IPS-20b (cell line): ENCODE data around the gene ZNRF3.

Experiments
- H3K27ac ChIP-seq: one replicate; pipeline ENCODE4 v1.5.1; 2013; ENCODE audit warnings: low read length
- H3K27me3 ChIP-seq: 2 replicates; pipeline ENCODE4 v1.6.1; 2013; ENCODE audit warnings: mild to moderate bottlenecking, low read length, inconsistent platforms; ENCODE audit not compliant: insufficient read depth
- H3K36me3 ChIP-seq: 2 replicates; pipeline ENCODE4 v1.6.1; 2013; ENCODE audit warnings: low read depth, mild to moderate bottlenecking, inconsistent platforms, low read length, moderate library complexity; ENCODE audit not compliant: insufficient read depth
- H3K4me1 ChIP-seq: 2 replicates; pipeline ENCODE4 v1.6.1; 2013; ENCODE audit warnings: mild to moderate bottlenecking, control low read depth, inconsistent platforms, low read length, moderate library complexity; ENCODE audit not compliant: insufficient read depth
- H3K4me3 ChIP-seq: 2 replicates; pipeline ENCODE4 v1.5.1; 2013; ENCODE audit warnings: mild to moderate bottlenecking, low read length, inconsistent platforms
- H3K9ac ChIP-seq: 2 replicates; pipeline ENCODE4 v1.6.1; 2013; ENCODE audit warnings: low read depth, mild to moderate bottlenecking, inconsistent platforms, low read length, moderate library complexity
- H3K9me3 ChIP-seq: 2 replicates; pipeline ENCODE4 v1.6.1; 2013; ENCODE audit warnings: mild to moderate bottlenecking, low read depth, low read length, inconsistent platforms; ENCODE audit not compliant: insufficient read depth

The ZNRF3 gene

DNA sequence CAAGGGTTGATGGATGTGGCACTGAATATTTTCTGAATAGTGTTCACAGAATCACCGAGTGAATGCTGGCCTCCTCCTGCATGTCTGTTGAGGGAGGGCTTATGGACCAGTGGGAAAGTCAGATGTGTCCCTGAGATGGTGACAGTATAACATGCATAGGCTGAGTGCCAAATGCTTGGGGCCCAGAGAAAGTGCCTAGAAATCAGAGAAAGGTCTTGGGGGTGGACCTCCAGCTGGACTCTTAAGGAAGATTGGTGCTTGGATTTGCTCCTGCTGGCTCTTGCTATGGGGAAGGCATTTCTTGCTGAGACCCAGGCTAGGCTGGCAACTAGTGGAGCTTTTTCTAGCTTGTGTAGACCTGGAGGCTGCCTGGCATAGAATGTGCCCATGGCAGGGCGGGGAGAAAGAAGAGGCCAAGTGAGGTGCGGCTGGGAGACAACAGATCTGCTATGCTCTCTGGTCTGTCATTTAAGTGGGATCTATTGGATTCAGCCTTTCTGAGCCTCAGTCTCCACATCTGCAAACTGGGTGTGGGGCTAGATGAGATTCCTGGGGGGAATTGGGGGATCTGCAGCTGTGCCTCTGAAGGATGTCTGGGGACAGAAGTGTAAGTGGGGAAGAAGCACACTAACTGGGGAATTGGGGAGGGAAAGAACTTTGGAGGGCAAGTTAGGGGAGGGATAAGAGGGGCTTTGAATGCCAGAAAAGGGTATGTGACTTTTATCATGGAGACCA lies 27.4 kb downstream of the ZNRF3 start:
- peaks cover 12% of the 10 kb centered on the region for H3K4me1 ChIP-seq
- no peak overlapping the region for H3K27ac ChIP-seq
- H3K9me3 ChIP-seq = no peaks in the 10 kb centered on the region
- no peaks in the 10 kb centered on the region for H3K27me3 ChIP-seq
- no peak overlapping the region for H3K4me3 ChIP-seq
- H3K36me3 ChIP-seq = no peaks in the 10 kb centered on the region
- H3K9ac ChIP-seq = no peak overlapping the region

GRCh38 chr22:28911304-28911690 lies 27.9 kb downstream of the ZNRF3 start:
- no peaks in the 10 kb centered on the region for H3K27me3 ChIP-seq
- H3K9me3 ChIP-seq = no peaks in the 10 kb centered on the region
- peaks cover 12% of the 10 kb centered on the region for H3K4me1 ChIP-seq
- no peak overlapping the region for H3K9ac ChIP-seq
- no peak overlapping the region for H3K4me3 ChIP-seq
- no peaks in the 10 kb centered on the region for H3K36me3 ChIP-seq
- H3K27ac ChIP-seq = no peak overlapping the region

GRCh38 chr22:28911777-28912669 lies 28.7 kb downstream of the ZNRF3 start:
- Histone ChIP-seq H3K36me3 (no peaks in the 10 kb centered on the region), H3K4me1 (peaks cover 15% of the 10 kb centered on the region), H3K9ac (no peak overlapping the region), H3K27ac (no peak overlapping the region), H3K27me3 (no peaks in the 10 kb centered on the region), H3K9me3 (no peaks in the 10 kb centered on the region), H3K4me3 (no peak overlapping the region)

- Histone ChIP-seq H3K9me3 (no peaks in the 10 kb centered on the region), H3K4me3 (no peak overlapping the region), H3K27me3 (no peaks in the 10 kb centered on the region), H3K4me1 (peaks cover 24% of the 10 kb centered on the region), H3K36me3 (no peaks in the 10 kb centered on the region), H3K9ac (no peak overlapping the region), H3K27ac (no peak overlapping the region)
Measured at GRCh38 chr22:28914201-28914600, 30.8 kb downstream of the ZNRF3 start.

GRCh38 chr22:28915969-28916368 lies 32.6 kb downstream of the ZNRF3 start:
- Histone ChIP-seq H3K27me3 (no peaks in the 10 kb centered on the region), H3K36me3 (no peaks in the 10 kb centered on the region), H3K27ac (no peak overlapping the region), H3K4me3 (no peak overlapping the region), H3K9me3 (no peaks in the 10 kb centered on the region), H3K4me1 (peaks cover 27% of the 10 kb centered on the region), H3K9ac (no peak overlapping the region)

DNA sequence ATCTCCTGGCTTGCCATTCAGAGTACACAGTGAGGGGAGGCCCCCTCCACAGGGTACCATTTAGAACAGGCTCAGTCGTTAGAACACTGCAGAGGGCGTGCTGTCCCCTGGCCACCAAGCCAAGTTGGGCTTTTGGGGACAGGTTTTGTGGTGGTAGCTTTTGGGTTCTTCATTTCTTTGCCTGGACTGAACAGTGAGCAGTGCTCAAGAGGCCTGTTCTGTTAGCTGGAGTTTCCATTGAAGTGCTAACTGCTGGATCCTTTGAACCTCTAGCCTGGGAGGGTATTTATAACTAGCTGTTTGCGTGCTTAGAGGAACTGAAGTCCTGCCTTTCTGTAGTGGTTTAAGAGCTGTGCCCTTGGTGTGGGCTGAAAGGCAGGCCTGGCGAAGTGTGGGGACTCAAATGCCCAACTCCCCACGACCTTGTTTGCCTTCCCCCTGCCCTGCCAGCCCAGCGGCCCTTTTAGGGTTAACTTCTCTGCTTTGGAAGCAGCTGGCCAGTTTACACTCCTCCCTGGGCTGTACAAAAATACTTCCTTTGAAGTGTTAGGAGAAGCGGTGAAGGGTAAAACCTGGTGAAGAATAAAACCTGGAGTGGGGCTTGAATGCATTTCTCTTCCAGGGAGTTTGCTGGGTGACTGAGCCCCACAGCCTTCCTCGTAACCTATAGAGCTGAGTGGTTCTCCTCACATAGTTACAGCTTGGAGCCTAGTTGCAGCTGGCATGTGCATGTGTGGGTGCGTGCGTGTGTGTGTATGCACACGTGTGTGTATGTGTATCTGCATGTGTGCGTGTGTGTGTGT lies 34.6 kb downstream of the ZNRF3 start:
- no peaks in the 10 kb centered on the region for H3K27me3 ChIP-seq
- 0 out of 2 replicates have a peak overlapping the region, but pooled peaks have one; percentile 1 for H3K4me3 ChIP-seq
- H3K27ac ChIP-seq = no peak overlapping the region
- H3K9ac ChIP-seq = no peak overlapping the region
- no peaks in the 10 kb centered on the region for H3K9me3 ChIP-seq
- H3K36me3 ChIP-seq = no peaks in the 10 kb centered on the region
- H3K4me1 ChIP-seq = peaks cover 27% of the 10 kb centered on the region

- Histone ChIP-seq H3K4me1 (peaks cover 28% of the 10 kb centered on the region), H3K9me3 (no peaks in the 10 kb centered on the region), H3K36me3 (no peaks in the 10 kb centered on the region), H3K9ac (no peak overlapping the region), H3K4me3 (no peak overlapping the region), H3K27ac (no peak overlapping the region), H3K27me3 (no peaks in the 10 kb centered on the region)
Measured at GRCh38 chr22:28918550-28919271, 35.3 kb downstream of the ZNRF3 start.

DNA sequence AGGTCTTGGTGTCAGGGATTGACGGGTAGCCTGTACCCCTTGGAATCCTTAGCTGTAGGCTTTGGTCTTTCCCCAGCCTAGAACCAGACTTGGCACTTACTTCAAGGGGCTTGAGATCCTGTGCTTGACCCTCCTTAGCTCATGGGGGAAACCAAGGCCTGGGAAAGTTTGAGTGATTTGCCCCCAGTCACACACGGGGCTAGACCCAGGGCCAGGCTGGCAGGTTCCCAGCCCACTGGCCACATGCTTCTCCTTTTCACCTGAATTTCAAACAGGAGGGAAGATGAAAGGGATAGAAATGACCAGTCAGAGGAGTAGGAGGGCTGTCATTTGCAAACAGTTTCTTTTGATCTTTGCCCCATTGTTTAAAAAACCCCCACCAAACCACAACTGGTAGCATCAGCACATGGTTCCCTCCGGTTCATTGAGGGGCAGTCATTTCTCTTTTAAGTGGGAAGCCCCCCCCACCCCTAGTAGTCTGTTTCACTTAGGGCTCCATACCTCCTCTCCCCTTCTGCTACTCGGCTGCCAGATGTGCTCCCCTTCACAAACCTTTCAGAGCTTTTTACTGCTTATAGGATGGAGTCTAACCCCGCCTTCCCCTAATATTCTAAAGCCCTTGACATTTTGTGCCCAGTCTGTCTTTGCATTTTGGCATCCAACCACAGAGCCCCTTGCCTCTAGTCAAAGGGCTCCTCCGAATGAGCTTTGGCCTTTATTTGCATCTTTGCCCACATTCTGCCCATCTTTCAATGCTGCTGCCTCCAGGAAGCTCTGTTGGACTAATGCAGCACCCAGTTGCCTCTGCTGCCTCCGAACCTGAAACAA lies 37.6 kb downstream of the ZNRF3 start:
- no peaks in the 10 kb centered on the region for H3K9me3 ChIP-seq
- no peaks in the 10 kb centered on the region for H3K36me3 ChIP-seq
- no peaks in the 10 kb centered on the region for H3K27me3 ChIP-seq
- no peak overlapping the region for H3K9ac ChIP-seq
- H3K4me1 ChIP-seq = peaks cover 41% of the 10 kb centered on the region
- H3K27ac ChIP-seq = no peak overlapping the region
- H3K4me3 ChIP-seq = no peak overlapping the region

- peaks cover 39% of the 10 kb centered on the region for H3K4me1 ChIP-seq
- H3K9ac ChIP-seq = no peak overlapping the region
- H3K4me3 ChIP-seq = no peak overlapping the region
Measured at GRCh38 chr22:28921585-28921879, 38.2 kb downstream of the ZNRF3 start.

DNA sequence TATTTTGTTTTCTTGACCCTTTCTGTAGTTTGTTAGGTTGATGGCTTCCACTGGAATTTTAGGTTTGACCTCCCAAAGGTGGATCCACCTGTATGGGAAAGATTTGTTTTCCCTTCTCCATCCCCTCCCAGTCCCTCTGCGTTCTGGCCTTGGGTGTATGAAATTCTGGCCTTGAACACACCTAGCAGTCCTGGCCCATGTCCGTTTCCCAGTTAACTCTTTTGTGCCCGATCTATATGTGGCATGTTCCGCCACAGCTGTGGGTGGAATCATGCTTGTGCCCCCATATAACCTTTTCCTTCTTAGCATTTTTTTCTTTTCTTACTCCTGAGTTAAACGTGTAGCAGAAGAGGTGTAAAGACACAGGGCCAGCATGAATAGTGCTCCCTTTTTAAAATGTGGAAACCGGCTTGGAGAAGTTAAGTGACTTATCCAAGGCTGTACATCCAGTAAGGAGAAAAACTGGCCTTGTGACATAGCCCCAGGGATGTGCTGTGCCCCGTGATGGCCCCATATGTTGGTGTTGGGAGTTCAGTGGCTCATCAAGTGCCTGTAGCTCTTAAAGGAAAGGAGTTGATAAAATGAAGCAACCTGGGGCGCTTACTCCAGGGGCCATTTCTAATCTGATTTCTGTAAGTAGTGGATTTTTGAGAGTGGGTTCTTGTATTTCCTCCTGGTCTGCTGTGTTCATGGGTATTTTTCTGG lies 39.3 kb downstream of the ZNRF3 start:
- no peaks in the 10 kb centered on the region for H3K27me3 ChIP-seq
- H3K27ac ChIP-seq = no peak overlapping the region
- no peak overlapping the region for H3K4me3 ChIP-seq
- no peaks in the 10 kb centered on the region for H3K36me3 ChIP-seq
- H3K4me1 ChIP-seq = peaks cover 32% of the 10 kb centered on the region
- no peak overlapping the region for H3K9ac ChIP-seq
- no peaks in the 10 kb centered on the region for H3K9me3 ChIP-seq

More at GRCh38 chr22:28921585-28921879, 38.2 kb downstream of the ZNRF3 start:
- H3K9me3 ChIP-seq = no peaks in the 10 kb centered on the region
- H3K27ac ChIP-seq = no peak overlapping the region
- H3K27me3 ChIP-seq = no peaks in the 10 kb centered on the region
- H3K36me3 ChIP-seq = no peaks in the 10 kb centered on the region
